Measurements from ENCODE around the gene RAB27A. TPM values are rescaled to one million over a fixed set of nuclear protein-coding genes. Genes with fewer than 3 reads are reported as not detected.

RAB27A gene
- total and polyA plus RNA-seq, 2 of the 13 experiments (the other 11 are each of a cell fraction or from before 2014, with no cell fraction given) = 3.4 to 8.1 TPM

- TF ChIP-seq SNAPC4 (CRISPR knock-in tag; IDR thresholded peaks at IDR 0.05) (no peak), GFI1 (CRISPR knock-in tag; IDR thresholded peaks at IDR 0.05; ENCODE audit: borderline replicate concordance) (no peak), ZNF367 (CRISPR knock-in tag; IDR thresholded peaks at IDR 0.05; ENCODE audit: borderline replicate concordance) (no peak), ELF1 (CRISPR knock-in tag; IDR thresholded peaks at IDR 0.05) (peak; percentile 94), ZKSCAN5 (CRISPR knock-in tag; IDR thresholded peaks at IDR 0.05) (no peak), SIN3A (IDR thresholded peaks at IDR 0.05; ENCODE audit: borderline replicate concordance, low read depth, low read length) (peak; percentile 61; the same call in 1 of the 2 replicates), MXD4 (CRISPR knock-in tag; IDR thresholded peaks at IDR 0.05) (peak; percentile 78), E2F1 (CRISPR knock-in tag; IDR thresholded peaks at IDR 0.05) (0 out of 2 replicates have a peak, but pooled peaks have one; percentile 31), ZNF275 (CRISPR knock-in tag; IDR thresholded peaks at IDR 0.05; ENCODE audit: borderline replicate concordance) (no peak; the same call in 1 of the 2 replicates)
- TF ChIP-seq, protein P1, sequence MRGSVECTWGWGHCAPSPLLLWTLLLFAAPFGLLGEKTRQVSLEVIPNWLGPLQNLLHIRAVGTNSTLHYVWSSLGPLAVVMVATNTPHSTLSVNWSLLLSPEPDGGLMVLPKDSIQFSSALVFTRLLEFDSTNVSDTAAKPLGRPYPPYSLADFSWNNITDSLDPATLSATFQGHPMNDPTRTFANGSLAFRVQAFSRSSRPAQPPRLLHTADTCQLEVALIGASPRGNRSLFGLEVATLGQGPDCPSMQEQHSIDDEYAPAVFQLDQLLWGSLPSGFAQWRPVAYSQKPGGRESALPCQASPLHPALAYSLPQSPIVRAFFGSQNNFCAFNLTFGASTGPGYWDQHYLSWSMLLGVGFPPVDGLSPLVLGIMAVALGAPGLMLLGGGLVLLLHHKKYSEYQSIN (CRISPR knock-in tag; IDR thresholded peaks at IDR 0.05; ENCODE audit: borderline replicate concordance) = no peak
- TF ChIP-seq, protein P2, sequence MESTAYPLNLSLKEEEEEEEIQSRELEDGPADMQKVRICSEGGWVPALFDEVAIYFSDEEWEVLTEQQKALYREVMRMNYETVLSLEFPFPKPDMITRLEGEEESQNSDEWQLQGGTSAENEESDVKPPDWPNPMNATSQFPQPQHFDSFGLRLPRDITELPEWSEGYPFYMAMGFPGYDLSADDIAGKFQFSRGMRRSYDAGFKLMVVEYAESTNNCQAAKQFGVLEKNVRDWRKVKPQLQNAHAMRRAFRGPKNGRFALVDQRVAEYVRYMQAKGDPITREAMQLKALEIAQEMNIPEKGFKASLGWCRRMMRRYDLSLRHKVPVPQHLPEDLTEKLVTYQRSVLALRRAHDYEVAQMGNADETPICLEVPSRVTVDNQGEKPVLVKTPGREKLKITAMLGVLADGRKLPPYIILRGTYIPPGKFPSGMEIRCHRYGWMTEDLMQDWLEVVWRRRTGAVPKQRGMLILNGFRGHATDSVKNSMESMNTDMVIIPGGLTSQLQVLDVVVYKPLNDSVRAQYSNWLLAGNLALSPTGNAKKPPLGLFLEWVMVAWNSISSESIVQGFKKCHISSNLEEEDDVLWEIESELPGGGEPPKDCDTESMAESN (CRISPR knock-in tag; conservative IDR thresholded peaks at IDR 0.05) = peak; percentile 61
Observed at GRCh38 chr15:55196458-55197361, 92.9 kb downstream of the RAB27A start, which contains the start of gene RSL24D1 (continued).
